ENCODE measurements around the gene MPRIP.

MPRIP gene

DNA sequence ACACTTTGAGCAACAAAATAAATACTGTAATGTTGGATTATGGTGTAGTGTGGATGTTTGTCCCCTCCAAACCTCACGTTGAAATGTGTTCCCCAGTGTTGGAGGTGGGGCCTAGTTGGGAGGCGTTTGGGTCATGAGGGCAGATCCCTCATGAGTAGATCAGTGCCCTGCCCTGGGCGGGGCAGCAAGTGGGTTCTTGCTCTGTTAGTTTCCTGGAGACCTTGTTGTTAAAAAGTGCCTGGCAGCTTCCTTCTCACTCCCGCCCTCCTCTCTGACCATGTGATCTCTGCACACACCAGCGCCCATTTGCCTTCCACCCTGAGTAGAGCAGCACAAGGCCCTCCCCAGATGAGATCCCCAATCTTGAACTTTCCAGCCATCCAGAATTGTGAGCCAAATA lies 67.7 kb downstream of the MPRIP start:
- DNase-seq (ENCODE audit: low read depth) = no peak

DNA sequence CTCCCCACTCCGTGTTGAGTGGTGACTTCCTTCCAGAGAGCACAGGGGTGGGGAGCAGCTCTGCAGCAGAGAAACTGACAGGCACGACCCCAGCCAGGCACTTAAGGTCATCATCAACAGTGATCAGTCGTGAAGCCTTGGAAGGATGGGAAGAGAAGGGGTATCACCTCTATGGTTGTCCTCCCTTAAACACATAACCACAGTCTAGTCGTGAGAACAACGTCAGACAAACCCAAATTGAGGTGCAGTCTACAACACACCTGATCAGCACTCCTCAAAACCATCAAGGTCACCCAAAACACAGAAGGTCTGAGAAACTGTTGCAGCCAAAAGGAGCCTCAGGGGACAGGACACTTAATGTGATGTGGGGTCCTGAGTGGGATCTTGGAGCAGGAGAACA lies 68.3 kb downstream of the MPRIP start:
- no peak for DNase-seq (ENCODE audit: low read depth)

DNA sequence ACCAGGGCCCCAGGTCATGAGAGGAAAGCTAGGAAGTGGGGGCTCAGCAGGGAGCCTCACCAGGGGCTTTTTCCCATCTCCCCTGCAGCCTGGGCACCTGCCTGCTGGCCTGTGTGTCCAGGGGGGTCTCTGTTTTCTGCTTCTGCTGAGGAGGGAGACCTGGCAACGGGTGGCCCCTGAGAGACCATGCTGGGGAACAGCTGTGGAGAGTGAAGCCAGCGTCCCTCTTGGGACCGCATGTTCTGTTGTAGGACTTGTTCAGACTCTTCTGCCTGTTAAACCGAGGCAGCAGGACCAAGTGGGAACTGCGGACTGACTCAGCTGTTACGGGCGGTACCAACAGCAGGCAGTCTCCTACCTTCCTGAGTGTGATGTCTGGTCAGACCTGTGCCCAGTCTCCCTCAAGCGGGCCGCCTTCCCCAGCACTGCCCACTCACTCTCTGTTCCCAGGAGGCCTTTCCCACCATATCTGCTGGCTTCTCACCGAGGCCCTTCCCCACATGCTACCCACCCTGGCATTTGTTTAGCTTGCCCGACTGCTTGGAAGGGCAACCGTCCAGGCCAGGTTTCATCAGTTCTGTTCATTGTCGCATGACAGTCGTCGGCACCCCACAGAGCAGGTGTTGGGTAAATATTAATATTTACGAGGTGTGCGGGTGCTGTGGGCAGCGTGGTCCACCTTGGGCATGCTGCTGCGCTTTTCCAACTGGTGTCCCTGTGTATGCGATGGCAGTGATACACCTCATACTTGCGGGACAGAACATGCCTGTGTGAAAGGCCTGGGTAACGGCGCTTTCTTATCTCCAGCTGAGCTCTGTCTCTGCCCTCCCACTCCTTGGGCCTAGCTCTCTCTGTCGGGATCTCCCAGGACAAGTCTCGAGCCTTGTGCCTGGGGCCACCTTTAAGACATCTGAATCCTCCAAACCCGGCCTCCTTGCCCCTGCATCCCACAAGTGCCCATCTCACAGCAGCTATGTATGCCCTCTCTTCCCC lies 69.4 kb downstream of the MPRIP start:
- no peak for DNase-seq (ENCODE audit: low read depth)

DNA sequence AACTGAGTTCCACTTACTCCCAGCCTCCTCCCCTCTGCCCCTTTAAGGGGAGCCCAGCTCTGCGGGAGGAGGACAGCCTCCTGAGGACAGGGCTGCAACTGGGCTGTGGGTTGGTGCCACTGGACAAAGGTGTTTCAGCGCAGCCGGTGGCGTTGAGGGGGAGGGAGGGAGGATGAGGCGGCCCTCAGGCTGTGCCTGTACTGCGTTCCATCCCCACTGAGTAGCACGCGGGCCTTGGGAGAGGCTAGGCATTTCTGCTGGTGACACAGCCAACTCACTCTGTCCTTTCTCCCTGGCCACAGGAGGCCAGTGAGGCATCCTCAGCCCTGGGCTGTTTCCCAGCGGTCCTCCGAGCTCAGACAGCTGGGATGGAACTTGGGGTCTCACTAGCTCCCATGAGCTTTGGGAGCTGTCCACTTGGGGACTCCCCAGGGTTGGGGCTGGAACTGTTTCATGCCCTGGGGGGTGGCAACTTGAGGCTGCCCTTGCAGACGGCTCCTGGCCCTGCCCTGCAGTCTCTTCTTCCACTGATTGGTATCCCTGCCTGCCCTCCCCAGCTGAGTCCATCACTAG lies 70.5 kb downstream of the MPRIP start:
- DNase-seq (ENCODE audit: low read depth) = no peak

DNA sequence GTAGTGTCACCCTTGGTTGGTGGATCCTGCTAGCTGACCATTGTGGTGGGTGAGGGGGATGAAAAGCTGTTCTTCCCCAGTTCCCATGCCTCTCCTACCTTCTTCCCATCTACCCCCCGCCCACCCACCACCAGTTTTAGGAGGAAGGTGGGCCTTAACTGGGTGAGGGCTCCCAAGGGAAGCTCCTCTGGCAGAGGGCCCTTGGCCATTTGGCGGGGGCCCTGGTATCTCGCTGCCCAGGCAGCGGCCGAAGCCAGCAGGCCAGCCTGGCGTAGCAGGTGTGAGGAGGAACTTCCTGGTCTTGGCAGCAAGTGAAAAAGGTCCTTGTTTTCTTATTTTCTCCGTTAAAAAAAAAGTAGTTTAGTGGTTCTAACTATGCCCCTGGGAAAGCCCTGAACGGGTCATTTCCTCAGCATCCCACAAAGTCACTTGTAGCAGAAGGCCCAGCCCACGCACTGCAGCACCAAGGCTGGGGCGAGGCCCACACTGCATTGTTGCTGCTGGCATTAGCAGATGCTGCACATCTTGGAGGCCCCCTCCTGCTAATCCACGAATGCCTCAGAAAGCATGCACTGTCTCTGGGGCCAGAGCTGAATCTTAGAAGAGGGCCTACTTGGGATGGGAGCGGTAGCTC lies 72.5 kb downstream of the MPRIP start:
- DNase-seq (ENCODE audit: low read depth) = no peak

DNA sequence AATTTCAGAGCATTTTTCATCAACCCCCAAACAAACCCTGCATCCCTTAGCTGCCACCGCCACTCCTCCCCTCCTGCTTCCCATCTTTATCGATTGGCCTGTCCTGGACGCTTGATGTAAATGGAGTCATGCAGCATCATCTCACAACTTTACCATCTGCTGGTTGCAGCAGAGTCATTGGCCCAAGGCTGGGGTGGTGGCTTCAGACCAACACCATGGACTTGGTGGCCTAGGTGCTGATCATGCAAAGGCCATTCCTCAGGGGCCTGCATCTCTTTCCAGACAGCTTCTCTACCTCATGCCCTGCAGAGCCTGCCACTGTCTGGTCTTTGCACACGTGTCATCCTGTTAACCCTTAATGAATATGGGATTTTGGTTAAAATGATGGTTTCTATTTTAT lies 73.4 kb downstream of the MPRIP start:
- DNase-seq (ENCODE audit: low read depth) = no peak

DNA sequence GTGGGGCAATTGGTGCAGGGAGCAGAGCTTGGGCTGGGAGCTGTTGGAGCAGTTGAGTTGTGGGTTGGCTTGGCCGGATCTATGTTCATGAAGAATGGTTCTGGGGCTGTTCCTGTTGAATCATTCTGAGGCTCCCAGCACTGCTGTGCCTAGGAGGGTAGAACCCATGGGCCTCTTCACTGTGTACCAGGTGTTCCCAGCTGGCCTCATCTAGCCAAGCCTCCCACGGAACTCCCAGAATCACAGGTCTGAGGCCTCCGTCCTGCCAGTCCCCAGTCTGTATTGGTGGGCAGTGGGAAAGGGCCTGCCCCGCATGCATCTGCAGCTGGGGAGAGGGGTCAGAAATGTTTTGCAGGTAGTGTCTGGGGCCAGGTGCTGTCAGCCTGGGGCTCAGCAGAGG lies 74.1 kb downstream of the MPRIP start:
- no peak for DNase-seq (ENCODE audit: low read depth)

DNA sequence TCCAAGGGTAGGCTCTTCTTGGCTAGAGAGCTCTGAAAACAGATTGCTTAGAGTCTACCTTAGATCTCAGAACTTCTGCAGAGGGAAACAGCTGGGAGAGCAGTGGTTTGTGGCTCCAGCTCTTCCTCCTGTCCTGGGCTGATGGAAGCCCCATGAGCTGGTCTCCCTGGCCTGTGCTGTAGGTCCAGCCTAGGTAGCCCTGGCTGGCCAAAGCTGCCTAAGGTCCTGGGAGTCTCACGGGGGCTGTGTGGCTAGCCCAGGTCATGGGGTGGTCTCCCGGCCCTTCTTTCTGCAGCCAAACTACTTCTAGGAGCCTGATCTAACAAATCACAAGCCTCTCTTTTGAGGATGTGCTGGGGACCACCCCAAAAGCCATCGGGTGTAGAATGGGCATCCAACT lies 75.7 kb downstream of the MPRIP start:
- no peak for DNase-seq (ENCODE audit: low read depth)

DNA sequence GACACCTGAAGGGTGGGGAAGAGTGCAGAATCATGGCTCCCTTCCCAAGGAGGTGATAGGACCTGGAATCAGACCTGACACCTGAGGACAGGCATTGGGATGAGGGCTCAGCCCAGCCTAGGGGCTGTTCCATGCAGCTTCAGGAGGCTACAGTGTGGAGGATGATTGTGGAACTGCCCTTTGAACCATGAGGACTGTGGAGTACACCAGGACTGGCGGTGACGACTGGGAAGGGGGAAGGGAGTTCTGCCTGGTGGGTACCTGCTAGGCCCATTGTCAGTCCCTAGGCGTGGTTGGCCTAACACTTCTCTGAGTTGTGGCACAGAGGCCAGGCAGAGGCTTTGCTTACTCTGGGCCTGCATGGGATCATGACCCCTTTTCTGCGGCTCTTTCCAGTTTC lies 76.1 kb downstream of the MPRIP start:
- DNase-seq (ENCODE audit: low read depth) = no peak

DNA sequence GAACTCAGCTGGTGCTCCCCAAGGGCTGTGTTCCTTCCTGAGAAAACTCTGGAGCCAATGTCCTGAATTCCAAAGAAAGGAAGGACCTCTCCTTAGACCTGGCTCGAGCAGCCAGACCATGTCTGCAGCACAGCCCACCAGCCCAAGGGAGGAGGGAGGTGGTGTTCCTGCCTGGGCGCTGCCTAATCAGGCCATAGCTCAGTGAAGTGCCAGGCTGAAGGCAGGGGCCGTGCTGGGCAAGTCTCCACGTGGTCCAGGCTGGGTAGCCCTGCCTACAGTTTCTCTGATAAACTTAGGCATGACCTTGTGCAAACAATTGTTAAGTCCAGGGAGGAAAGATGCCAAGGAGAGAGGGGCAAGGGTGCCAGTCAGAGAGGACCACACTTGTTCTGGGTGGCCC lies 76.8 kb downstream of the MPRIP start:
- DNase-seq (ENCODE audit: low read depth) = no peak

DNA sequence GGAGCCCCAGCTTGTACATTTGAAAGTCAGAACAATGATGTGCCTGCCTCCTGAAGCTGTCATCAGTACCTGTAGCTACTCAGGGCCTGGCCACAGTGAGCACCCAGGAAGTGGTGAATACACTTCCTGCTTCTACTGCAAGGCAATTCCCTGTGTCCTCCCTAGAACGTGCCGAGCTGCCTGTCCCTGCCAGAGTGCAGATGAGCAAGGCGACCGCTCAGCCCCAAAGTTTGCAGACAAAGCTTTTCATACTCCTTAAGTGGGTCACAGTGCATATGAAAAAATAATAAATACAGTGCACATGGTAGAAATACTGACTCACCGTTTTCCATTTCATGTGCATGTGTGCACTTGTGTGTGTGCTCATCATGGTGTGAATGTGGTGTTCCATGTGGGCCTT lies 77.3 kb downstream of the MPRIP start:
- DNase-seq (ENCODE audit: low read depth) = peak; percentile 12

DNA sequence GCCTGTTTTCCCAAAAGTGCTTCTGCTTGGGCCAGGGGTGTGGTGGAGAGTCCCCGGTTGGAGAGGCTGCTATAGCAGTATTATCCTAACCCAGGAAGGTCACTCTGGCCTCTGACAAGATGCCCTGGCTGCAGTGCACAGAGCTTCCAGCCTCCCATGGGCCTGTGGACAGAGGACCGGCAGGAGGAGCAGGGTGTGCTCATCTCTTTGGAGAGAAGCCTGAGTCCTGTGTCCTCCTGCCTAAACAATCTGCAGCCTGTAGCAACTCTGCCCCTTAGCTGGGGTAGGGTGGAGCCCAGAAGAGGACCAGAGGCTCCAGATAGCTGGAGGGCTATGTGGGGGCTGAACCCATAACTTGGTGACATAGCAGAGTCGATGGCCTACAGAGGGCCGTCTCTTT lies 78.0 kb downstream of the MPRIP start:
- no peak for DNase-seq (ENCODE audit: low read depth)

DNA sequence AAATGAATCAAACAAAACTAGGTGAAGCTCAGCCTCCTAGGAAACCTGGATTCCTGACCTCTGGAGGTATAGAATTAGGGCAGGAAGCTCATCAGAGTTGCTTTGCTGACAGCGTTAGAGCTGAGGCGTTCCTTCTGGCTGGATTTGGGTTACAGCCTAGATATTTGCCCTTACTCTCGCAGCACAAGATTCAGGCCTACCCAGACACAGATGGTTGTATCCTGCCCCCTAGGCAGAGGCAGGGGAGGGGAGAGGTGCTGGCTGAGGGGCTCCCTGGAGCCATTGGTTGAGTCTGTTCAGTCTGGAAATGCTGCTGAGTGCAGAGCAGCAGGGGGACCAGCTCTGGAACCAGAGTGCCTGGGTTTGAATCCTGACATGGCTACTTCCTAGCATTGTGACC lies 78.4 kb downstream of the MPRIP start:
- DNase-seq (ENCODE audit: low read depth) = no peak

DNA sequence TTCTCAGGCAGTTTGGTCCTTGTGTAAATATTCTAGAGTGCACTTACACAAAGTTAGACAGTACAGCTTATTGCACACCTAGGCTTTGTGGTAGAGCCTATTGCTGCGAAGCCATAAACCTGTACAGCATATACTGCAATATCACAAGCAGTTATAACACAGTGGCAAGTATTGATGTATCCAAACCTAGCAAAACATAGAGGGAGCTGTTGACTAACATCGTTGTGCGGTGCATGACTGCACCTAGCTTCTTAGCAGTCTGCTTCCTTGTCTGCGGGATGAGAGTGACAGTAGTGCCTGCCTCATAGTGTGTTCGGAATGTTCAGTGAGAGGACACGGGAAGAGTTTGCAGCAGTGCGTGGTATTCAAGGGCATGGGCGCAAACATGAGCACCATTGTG lies 78.9 kb downstream of the MPRIP start:
- DNase-seq (ENCODE audit: low read depth) = no peak

DNA sequence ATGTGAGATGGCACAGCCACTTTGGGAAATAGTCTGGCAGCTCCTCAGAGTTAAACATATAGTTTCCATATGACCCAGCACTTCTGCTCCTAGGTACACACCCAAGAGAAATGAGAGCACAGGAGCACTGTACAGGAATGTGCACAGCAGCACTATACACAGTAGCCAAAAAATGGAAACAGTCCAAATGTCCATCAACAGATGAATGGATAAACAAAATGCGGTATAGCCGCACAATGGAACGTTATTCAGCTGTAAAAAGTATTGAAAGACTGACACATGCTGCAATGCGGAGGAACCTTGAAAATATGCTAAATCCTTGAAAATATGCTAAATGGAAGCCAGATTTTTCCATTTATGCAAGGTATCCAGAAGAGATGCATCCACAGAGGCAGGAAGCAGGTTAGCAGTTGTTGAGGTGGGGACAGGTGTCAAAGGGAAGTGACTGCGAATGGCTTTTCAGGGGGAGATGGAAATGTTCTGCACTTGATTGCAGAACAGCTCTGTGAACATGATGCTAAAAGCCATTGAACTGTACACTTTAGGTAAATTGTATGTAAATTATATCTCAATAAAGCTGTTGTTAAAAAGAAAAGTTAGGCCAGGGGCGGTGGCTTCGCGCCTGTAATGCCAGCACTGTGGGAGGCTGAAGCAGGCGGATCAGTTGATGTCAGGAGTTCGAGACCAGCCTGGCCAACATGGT lies 80.7 kb downstream of the MPRIP start:
- no peak for DNase-seq (ENCODE audit: low read depth)

DNA sequence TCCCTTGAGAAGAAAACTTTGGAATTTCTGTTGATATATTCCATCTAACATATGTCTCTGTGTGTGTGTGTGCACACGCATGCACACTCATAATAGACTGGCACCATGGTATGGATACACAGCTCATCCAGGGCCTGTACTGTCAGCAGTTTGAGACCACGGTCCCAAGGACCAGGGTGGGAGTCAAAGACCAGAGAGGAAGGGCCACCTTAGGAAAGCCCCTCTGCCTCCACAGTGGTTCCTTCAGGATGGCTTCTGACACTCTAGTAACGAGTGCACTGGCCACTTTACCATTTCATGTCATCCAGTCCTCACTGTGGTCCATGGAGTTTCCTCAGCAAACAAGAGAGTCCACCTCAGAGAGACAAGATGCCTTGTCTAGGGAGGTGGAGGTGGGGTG lies 82.1 kb downstream of the MPRIP start:
- no peak for DNase-seq (ENCODE audit: low read depth)

DNA sequence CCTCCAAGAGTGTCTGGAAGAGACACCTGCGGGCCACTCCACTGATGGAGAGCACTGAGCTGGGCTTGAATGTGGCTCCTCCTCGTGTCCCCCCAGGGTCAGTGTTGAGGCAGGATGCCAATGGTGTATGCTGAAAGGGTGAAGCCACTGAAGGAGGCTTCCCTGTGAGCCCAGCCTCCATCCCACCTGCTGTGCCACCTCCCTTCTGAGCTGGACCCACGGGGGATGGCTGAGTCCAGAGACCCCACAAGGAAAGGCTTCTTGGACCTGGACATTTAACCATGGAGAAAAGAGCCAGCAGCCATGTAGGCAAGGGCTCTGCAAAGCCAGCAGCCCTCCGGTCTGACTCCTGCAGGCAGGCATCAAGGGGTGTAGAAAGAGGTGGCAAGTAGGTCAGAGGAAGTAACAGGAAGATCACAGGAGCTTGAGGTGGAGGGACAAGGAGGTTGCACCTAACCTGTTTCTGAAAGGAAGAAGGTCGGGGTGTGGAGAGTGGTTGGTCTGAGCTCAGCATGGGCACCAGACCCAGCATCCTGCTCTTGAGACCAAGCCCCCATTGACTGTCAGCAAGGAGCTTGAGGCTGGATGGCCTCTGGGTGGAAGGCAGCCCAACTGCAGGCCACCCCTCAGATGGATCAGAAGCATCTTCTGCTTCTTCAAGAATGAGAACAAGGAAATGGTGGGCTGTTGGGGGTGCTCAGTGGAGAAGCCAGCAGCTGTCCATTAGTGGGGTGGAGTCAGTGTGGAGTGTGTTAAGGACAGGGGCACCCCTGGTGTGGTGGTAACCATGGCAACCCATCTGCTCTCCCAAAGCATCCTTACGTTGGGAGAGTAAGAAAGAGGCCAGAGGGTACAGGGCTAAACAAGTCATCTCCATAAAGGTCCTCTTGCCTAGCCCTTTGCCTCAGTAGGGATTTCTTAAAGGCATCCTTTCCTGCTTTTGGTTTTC lies 83.2 kb downstream of the MPRIP start:
- DNase-seq (ENCODE audit: low read depth) = no peak

DNA sequence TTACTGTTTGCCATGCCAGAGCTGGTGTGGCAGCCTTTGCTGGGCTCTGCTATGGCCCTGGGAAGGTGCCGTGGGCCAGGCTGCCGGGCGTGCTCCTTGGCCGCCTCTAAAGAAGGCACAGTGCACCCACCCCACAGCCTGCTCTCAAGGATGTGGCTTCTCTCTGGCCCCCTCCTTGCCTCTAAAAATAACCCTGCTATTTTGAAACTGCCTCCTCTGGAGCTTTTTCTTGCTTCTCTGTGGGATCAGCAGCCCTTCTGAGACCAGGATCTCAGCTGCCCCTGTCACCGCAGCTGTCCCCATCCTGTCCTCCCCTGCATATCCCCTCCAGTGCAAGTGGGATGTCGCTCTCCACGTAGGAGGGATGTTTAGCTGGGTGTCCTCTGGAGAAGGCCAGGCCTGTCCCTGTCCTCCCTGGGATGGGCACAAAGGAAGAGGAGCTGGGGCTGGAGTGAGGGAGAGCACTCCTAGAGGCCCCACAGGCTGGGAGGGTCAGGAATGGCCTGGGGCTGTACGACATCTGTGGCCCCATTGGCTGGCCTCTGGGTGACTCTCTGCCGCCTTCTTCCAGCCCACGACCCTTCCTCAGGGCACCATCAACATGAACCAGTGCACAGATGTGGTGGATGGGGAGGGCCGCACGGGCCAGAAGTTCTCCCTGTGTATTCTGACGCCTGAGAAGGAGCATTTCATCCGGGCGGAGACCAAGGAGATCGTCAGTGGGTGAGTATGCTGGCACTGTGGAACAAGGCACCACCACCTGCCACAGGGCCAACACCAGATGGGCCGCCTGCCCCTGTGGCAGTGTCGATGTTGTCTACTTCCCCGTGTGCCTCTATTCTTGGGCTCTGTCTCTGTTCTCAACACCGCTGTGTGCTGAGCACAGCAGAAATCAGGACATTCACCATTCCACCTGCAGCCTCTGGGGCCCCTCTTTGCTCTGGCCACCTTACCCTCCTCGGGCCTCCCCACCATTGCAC lies 84.2 kb downstream of the MPRIP start:
- DNase-seq (ENCODE audit: low read depth) = no peak

DNA sequence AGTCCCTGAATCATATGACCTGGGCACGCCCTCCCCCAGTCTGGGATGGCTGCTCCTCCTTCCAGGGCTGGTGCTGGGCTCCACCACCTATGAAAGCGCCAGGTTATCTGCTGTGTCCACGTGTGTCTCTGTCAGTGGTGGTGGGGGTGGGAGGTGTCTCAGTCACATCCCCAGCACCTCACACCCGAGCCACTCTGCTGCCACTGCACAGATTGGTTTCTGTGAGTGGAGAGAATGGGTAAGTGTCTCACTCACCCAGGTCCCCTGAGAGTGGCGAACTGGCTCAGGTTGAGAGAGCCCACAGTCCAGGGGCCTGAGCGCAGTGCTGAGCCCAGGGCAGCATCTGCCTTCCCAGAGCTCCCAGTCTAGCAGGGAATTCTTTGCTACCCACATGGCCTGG lies 84.9 kb downstream of the MPRIP start:
- DNase-seq (ENCODE audit: low read depth) = no peak

DNA sequence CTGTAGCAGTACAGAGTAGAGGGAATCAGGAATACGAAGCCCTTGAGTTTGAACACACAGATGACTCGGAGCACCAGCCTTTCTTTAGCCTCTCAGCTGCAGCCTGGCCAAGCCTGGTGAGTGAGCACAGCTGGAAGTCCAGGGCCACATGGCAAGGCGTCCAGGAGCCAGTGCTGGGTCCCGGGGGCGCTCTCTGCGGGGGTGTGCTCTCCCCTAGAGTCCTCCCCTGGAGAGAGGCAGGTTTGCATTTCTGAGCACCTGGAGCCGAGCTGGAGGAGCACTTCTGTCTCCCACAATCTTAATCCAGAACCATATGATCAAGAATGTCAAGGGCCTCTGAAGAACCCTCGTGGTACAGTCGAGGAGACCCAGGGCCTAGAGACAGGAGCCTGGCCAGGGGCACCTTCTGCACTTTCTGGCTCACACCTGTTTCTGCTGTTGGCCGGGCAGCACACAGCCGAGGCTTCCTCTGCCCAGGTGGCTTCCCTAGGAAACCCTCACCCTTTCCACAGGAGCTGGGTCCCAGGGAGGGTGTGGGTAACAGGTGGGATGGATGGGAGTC lies 85.6 kb downstream of the MPRIP start:
- no peak for DNase-seq (ENCODE audit: low read depth)
